Measurements from ENCODE around the gene SIAH3.

GRCh38 chr13:45865414-45865813 lies 13.9 kb upstream of the SIAH3 start:
- TF ChIP-seq POLR2A (IDR thresholded peaks at IDR 0.05) = no peak
- no peak for TF ChIP-seq CTCF (IDR thresholded peaks at IDR 0.05)
